ENCODE results near the gene NOA1.
"Not testable (repeated sequence)": the region's sequence is repeated elsewhere in the genome, so short reads cannot be mapped to it uniquely, and the experiment has no call there.

The NOA1 gene

DNA sequence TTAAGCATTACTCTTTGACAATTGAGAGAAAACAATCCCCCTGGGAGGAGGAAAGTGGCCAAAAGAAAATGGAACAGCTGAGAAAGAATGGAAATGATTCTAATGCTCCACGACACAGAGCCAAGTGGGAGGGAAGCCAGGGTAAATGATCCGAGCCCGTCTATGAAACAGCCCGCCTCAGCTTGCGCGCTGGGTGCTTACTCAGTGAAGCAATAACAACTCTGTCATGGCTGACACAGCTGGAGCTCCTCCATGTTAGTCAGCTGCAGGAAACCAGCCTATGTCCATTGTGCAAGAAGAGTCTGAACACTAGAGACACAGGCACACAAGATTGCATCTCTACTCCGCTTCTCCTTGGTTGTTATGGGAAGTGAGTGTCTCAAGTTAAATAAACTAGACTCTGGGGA lies 19.3 kb downstream of the NOA1 start:
- peaks cover 12 to 14% of the 10 kb centered on the region in 2 experiments for H3K4me1 ChIP-seq (ENCODE audit: control insufficient read depth in 1 of 2, insufficient read depth in 1 of 2, low read depth in 1 of 2, low read length in 1 of 2)
- H3K9me3 ChIP-seq = no peaks in the 10 kb centered on the region
- peak overlapping the region; percentile 10 to 22 for H3K4me3 ChIP-seq (ENCODE audit: low read depth in 1 of 2, low read length in 1 of 2)
- peak overlapping the region; percentile 60 for H3K27ac ChIP-seq
- H3K27me3 ChIP-seq = no peaks in the 10 kb centered on the region
- TF ChIP-seq CTCF (IDR thresholded peaks at IDR 0.05) = no peak
- H3K36me3 ChIP-seq = peaks cover 14% of the 10 kb centered on the region

- no peak overlapping the region for H3K27ac ChIP-seq
- no peaks in the 10 kb centered on the region for H3K9me3 ChIP-seq
- H3K36me3 ChIP-seq = no peaks in the 10 kb centered on the region
- H3K27me3 ChIP-seq = no peaks in the 10 kb centered on the region
- no peak for TF ChIP-seq CTCF (IDR thresholded peaks at IDR 0.05)
- no peak overlapping the region for H3K4me3 ChIP-seq (ENCODE audit: low read depth in 1 of 2, low read length in 1 of 2)
- peaks cover 10 to 12% of the 10 kb centered on the region in 2 experiments for H3K4me1 ChIP-seq (ENCODE audit: control insufficient read depth in 1 of 2, insufficient read depth in 1 of 2, low read depth in 1 of 2, low read length in 1 of 2)
These were observed 23.5 kb downstream of the NOA1 start for GRCh38 chr4:56953680-56954520.

- H3K9me3 ChIP-seq = no peaks in the 10 kb centered on the region
- no peak overlapping the region for H3K4me3 ChIP-seq (ENCODE audit: low read depth in 1 of 2, low read length in 1 of 2)
- H3K27me3 ChIP-seq = no peaks in the 10 kb centered on the region
- no peak overlapping the region for H3K27ac ChIP-seq
- no peaks in the 10 kb centered on the region for H3K4me1 ChIP-seq (ENCODE audit: control insufficient read depth in 1 of 2, insufficient read depth in 1 of 2, low read depth in 1 of 2, low read length in 1 of 2)
- no peak for TF ChIP-seq CTCF (IDR thresholded peaks at IDR 0.05)
- peaks cover 18% of the 10 kb centered on the region for H3K36me3 ChIP-seq
These were observed 36.0 kb downstream of the NOA1 start for GRCh38 chr4:56941403-56941802.

- Histone ChIP-seq H3K4me3 (ENCODE audit: low read depth in 1 of 2, low read length in 1 of 2) (no peak overlapping the region), H3K36me3 (peaks cover 19% of the 10 kb centered on the region), H3K4me1 (ENCODE audit: control insufficient read depth in 1 of 2, insufficient read depth in 1 of 2, low read depth in 1 of 2, low read length in 1 of 2) (no peaks in the 10 kb centered on the region), H3K9me3 (no peaks in the 10 kb centered on the region), H3K27me3 (no peaks in the 10 kb centered on the region), H3K27ac (no peak overlapping the region)
- no peak for TF ChIP-seq CTCF (IDR thresholded peaks at IDR 0.05)
These were observed 36.4 kb downstream of the NOA1 start for GRCh38 chr4:56940971-56941370.

DNA sequence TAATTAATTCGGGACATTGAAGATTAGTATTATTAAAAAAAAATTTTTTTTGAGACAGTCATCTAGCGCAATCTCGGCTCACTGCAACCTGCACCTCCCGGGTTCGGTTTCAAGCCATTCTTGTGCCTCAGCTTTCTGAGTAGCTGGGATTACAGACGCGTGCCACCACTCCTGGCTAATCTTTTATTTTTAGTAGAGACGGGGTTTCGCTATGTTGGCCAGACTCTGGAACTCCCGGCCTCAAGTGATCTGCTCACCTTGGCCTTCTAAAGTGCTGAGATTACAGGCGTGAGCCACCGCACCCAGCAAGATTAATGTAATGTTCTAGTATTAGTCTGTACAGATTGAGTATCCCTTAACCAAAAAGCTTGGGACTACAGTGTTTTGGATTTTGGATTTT lies 37.0 kb downstream of the NOA1 start:
- peaks cover 19% of the 10 kb centered on the region for H3K36me3 ChIP-seq
- H3K4me1 ChIP-seq (ENCODE audit: control insufficient read depth in 1 of 2, insufficient read depth in 1 of 2, low read depth in 1 of 2, low read length in 1 of 2) = no peaks in the 10 kb centered on the region
- no peaks in the 10 kb centered on the region for H3K9me3 ChIP-seq
- TF ChIP-seq CTCF (IDR thresholded peaks at IDR 0.05) = no peak
- no peaks in the 10 kb centered on the region for H3K27me3 ChIP-seq
- H3K4me3 ChIP-seq (ENCODE audit: low read depth in 1 of 2, low read length in 1 of 2) = no peak overlapping the region
- no peak overlapping the region for H3K27ac ChIP-seq

GRCh38 chr4:56939826-56940225 lies 37.6 kb downstream of the NOA1 start:
- not testable (repeated sequence) for H3K27me3 ChIP-seq; H3K9me3 ChIP-seq; H3K4me3 ChIP-seq (ENCODE audit: low read depth in 1 of 2, low read length in 1 of 2); H3K4me1 ChIP-seq (ENCODE audit: control insufficient read depth in 1 of 2, insufficient read depth in 1 of 2, low read depth in 1 of 2, low read length in 1 of 2); H3K27ac ChIP-seq
- H3K36me3 ChIP-seq = peaks cover 19% of the 10 kb centered on the region
